Left lung (tissue), 10 donors: Measurements from ENCODE around the gene ROR2. TPM values are rescaled to one million over a fixed set of nuclear protein-coding genes. Genes with fewer than 3 reads are reported as not detected.

Experiments used
- ATAC-seq: fragments of 200-7000 bp; cut with Tn5 transposase; one replicate; pipeline ENCODE4 v1.9.1; 2020; ENCODE audit warnings: moderate library complexity
- DNase-seq, 4 donors: peaks; one replicate each; pipeline ENCODE4 v3.0.0-alpha.2; 2013 to 2020
- H3K27ac ChIP-seq, 2 donors: fragments of 200-600 bp; sonication (generic) in 1 of 2; one replicate each; pipeline versions ENCODE4 v1.5.0 to v1.8.0; 2020 to 2021
- H3K27me3 ChIP-seq, 2 donors: fragments of 200-600 bp; sonication (generic) in 1 of 2; one replicate each; pipeline versions ENCODE4 v1.5.0 to v1.8.0; 2020 to 2021
- H3K36me3 ChIP-seq, 2 donors: fragments of 200-600 bp; sonication (generic) in 1 of 2; one replicate each; pipeline versions ENCODE4 v1.5.0 to v1.8.0; 2020 to 2021
- H3K4me1 ChIP-seq, 2 donors: fragments of 200-600 bp; one replicate each; pipeline ENCODE4 v1.8.0; 2021
- H3K4me3 ChIP-seq, 2 donors: fragments of 200-600 bp; sonication (generic) in 1 of 2; one replicate each; pipeline versions ENCODE4 v1.5.0 to v1.8.0; 2020 to 2021; ENCODE audit warnings: mild to moderate bottlenecking in 1 of 2
- H3K9me3 ChIP-seq, 2 donors: fragments of 200-600 bp; sonication (generic) in 1 of 2; one replicate each; pipeline versions ENCODE4 v1.5.0 to v1.8.0; 2020 to 2021
- CTCF ChIP-seq, 2 donors: fragments of 200-600 bp; sonication (generic) in 1 of 2; IDR thresholded peaks; one replicate each; pipeline versions ENCODE4 v1.5.0 to v1.8.0; 2021; ENCODE audit warnings: antibody characterized with exemption in 2 of 2
- intact Hi-C, 2 donors: fragments of 100-400 bp; cut with DNase I; formaldehyde crosslinking; loops; one replicate each; pipeline versions ENCODE4 v1.11.2 to v1.14.2; 2022
- polyA plus RNA-seq, 6 donors: library from polyadenylated mRNA; unstranded; fragments of 120-200 nt; gene quantifications; one replicate each; pipeline ENCODE4 v1.2.1, GENCODE V29; 2013; ENCODE audit not compliant: insufficient read length in 6 of 6
- total RNA-seq, 2 donors: library from RNA; stranded (reverse); fragmentation: NEBNext Ultra II Directional; extraction: Animal tissue kit (Norgen Biotek cat#: 25700); gene quantifications; one replicate each; pipeline ENCODE4 v1.2.1, GENCODE V29; 2021
- donor health status: DM: no; HTN: yes; CAD: no.
- donor health status: DM: no; HTN: no; CAD: no.

Gene ROR2
- total and polyA plus RNA-seq, 8 donors = 11.5 to 36.5 (median 29.7) TPM

GRCh38 chr9:91586282-91586681 lies 363.7 kb downstream of the ROR2 start:
- Histone ChIP-seq H3K27ac (no peak overlapping the region), H3K4me1 (no peaks in the 10 kb centered on the region), H3K36me3 (no peaks in the 10 kb centered on the region), H3K9me3 (no peaks in the 10 kb centered on the region), H3K4me3 (no peak overlapping the region), H3K27me3 (peaks cover 0 to 12% of the 10 kb centered on the region in 2 donors)
- DNase-seq = no peak
- TF ChIP-seq CTCF (IDR thresholded peaks at IDR 0.05) = no peak
- intact Hi-C loops = no loop called here
- ATAC-seq = no peak

GRCh38 chr9:91583966-91584365 lies 366.1 kb downstream of the ROR2 start:
- no peak overlapping the region for H3K27ac ChIP-seq
- no peaks in the 10 kb centered on the region for H3K4me1 ChIP-seq
- peaks cover 0 to 14% of the 10 kb centered on the region in 2 donors for H3K27me3 ChIP-seq
- TF ChIP-seq CTCF (IDR thresholded peaks at IDR 0.05) = no peak
- no peak overlapping the region for H3K4me3 ChIP-seq
- H3K9me3 ChIP-seq = no peaks in the 10 kb centered on the region
- DNase-seq = no peak
- H3K36me3 ChIP-seq = no peaks in the 10 kb centered on the region
- no peak for ATAC-seq
- intact Hi-C loops = no loop called here

GRCh38 chr9:91583161-91583875 lies 366.7 kb downstream of the ROR2 start:
- H3K4me1 ChIP-seq = no peaks in the 10 kb centered on the region
- no peak for DNase-seq
- intact Hi-C loops = no loop called here
- no peak for ATAC-seq
- H3K27me3 ChIP-seq = peaks cover 0 to 20% of the 10 kb centered on the region in 2 donors
- no peak for TF ChIP-seq CTCF (IDR thresholded peaks at IDR 0.05)
- H3K9me3 ChIP-seq = no peaks in the 10 kb centered on the region
- no peak overlapping the region for H3K4me3 ChIP-seq
- no peak overlapping the region for H3K27ac ChIP-seq
- H3K36me3 ChIP-seq = no peaks in the 10 kb centered on the region

- intact Hi-C loops = no loop called here
- Histone ChIP-seq H3K36me3 (no peaks in the 10 kb centered on the region), H3K4me3 (no peak overlapping the region), H3K27me3 (peaks cover 0 to 19% of the 10 kb centered on the region in 2 donors), H3K9me3 (no peaks in the 10 kb centered on the region), H3K27ac (no peak overlapping the region), H3K4me1 (no peaks in the 10 kb centered on the region)
- no peak for DNase-seq
- TF ChIP-seq CTCF (IDR thresholded peaks at IDR 0.05) = no peak
- ATAC-seq = no peak
These were observed 367.8 kb downstream of the ROR2 start for GRCh38 chr9:91582181-91582580.

- no peaks in the 10 kb centered on the region for H3K4me1 ChIP-seq
- TF ChIP-seq CTCF (IDR thresholded peaks at IDR 0.05) = no peak
- peaks cover 0 to 19% of the 10 kb centered on the region in 2 donors for H3K27me3 ChIP-seq
- ATAC-seq = no peak
- DNase-seq = no peak
- H3K9me3 ChIP-seq = no peaks in the 10 kb centered on the region
- no peak overlapping the region for H3K27ac ChIP-seq
- intact Hi-C loops = no loop called here
- H3K4me3 ChIP-seq = no peak overlapping the region
- no peaks in the 10 kb centered on the region for H3K36me3 ChIP-seq
These were observed 369.9 kb downstream of the ROR2 start for GRCh38 chr9:91580136-91580535.
